Measurements from ENCODE around the gene PSMD3. TPM values are rescaled to one million over a fixed set of nuclear protein-coding genes. Genes with fewer than 3 reads are reported as not detected.
A peak's percentile ranks its signal among the peaks of the same experiment; 100 is the strongest.

PSMD3 gene
- total and polyA plus RNA-seq, 2 of the 4 experiments (the other 2 are of a cell fraction) = 123 to 155 TPM

- H3K4ac ChIP-seq (ENCODE audit: low read depth, low read length) = peak overlapping the region; percentile 85
- H4K8ac ChIP-seq (ENCODE audit: low read depth in 2 of 2, low read length in 2 of 2) = peak overlapping the region; percentile 90 to 98; a peak in 3 of 4 replicates
- peak overlapping the region; percentile 73 for H2BK120ac ChIP-seq (ENCODE audit: low read depth, low read length)
- H2AFZ ChIP-seq (replicated peaks; ENCODE audit: low read length, poor library complexity) = peak overlapping the region; percentile 99
- H3K27me3 ChIP-seq (ENCODE audit: control insufficient read depth, insufficient read depth, low read length) = no peaks in the 10 kb centered on the region; the same call in 1 of the 2 replicates
- H3K9me3 ChIP-seq (ENCODE audit: control insufficient read depth, insufficient read depth, low read length) = no peaks in the 10 kb centered on the region
- H4K20me1 ChIP-seq (ENCODE audit: insufficient read depth, low read length) = no peaks in the 10 kb centered on the region
- H3K23ac ChIP-seq (ENCODE audit: low read depth, low read length) = peak overlapping the region; percentile 80; the same call in 1 of the 2 replicates
- peak overlapping the region; percentile 79; the same call in 1 of the 2 replicates for H2BK20ac ChIP-seq (ENCODE audit: low read depth, low read length)
- peak overlapping the region; percentile 81; the same call in 1 of the 3 replicates for H2BK15ac ChIP-seq (ENCODE audit: low read depth, low read length)
- peak overlapping the region; percentile 78; the same call in 1 of the 2 replicates for H3K9ac ChIP-seq (ENCODE audit: low read depth, low read length)
- ATAC-seq (ENCODE audit: low read depth) (no peak), DNase-seq (no peak)
- peaks cover 0 to 4% of the 10 kb centered on the region in 2 experiments; a peak in 1 of 4 replicates for H3K79me1 ChIP-seq (ENCODE audit: low read depth in 1 of 2, low read length in 2 of 2)
- ChIA-PET POLR2A (ENCODE audit: unreplicated experiment) (interaction anchor here (0.6 kb wide), 1 partner anchor 1075 kb away, joined by 3 read pairs; the partner anchor contains the start of gene KRTAP1-5), CTCF (no interaction called here)
- peak overlapping the region; percentile 97 for H4K5ac ChIP-seq (ENCODE audit: low read depth, low read length)
- H3K14ac ChIP-seq (replicated peaks; ENCODE audit: low read depth, low read length) = peak overlapping the region; percentile 98
- peak overlapping the region; percentile 26; the same call in 1 of the 2 replicates for H3K27ac ChIP-seq (ENCODE audit: insufficient read depth, low read length)
- TF ChIP-seq RCOR1 (IDR thresholded peaks at IDR 0.05; ENCODE audit: insufficient replicate concordance, low read length) (no peak), MAFK (IDR thresholded peaks at IDR 0.05; ENCODE audit: low read depth, low read length) (peak; percentile 54; the same call in 1 of the 2 replicates)
- in situ Hi-C loops (cut with MboI; ENCODE audit: low sequenced_read_pairs) = no loop called here
- H3K4me3 ChIP-seq (ENCODE audit: insufficient read depth, low read depth, low read length) = peak overlapping the region; percentile 64
- peak overlapping the region; percentile 100 for H3K4me2 ChIP-seq (ENCODE audit: low read depth, low read length)
- H4K91ac ChIP-seq (ENCODE audit: insufficient read depth, low read depth, low read length) = peak overlapping the region; percentile 68; the same call in 1 of the 2 replicates
- 52% methylated on average over 9 of the region's 22 CpGs; no CpG with 5 or more reads in 1 of the 2 experiments for WGBS, 2 experiments (ENCODE audit: extremely low coverage in 2 of 2, insufficient read length in 1 of 2)
- no peak overlapping the region for H3K56ac ChIP-seq (ENCODE audit: extremely low read depth, insufficient read depth, low read length)
- H2BK5ac ChIP-seq (ENCODE audit: low read depth, low read length, poor library complexity, severe bottlenecking) = peak overlapping the region; percentile 69
- intact Hi-C loops (cut with micrococcal nuclease) = loop anchor here (2.0 kb wide), 1 partner anchor 23 kb away; no protein-coding TSS in a partner anchor
- H3K4me1 ChIP-seq (ENCODE audit: control insufficient read depth, insufficient read depth, low read length) = peaks cover 7% of the 10 kb centered on the region
- BruUV-seq (replicated peaks) = no TSS peak
- H3K18ac ChIP-seq (ENCODE audit: low read depth, low read length) = peak overlapping the region; percentile 93
- dilution Hi-C loops (cut with HindIII; ENCODE audit: low sequenced_read_pairs, unreplicated experiment) = no loop called here
- peak overlapping the region; percentile 81 for H2AK5ac ChIP-seq (ENCODE audit: low read depth, low read length)
- no peaks in the 10 kb centered on the region for H3K36me3 ChIP-seq (ENCODE audit: control insufficient read depth, insufficient read depth, low read length)
- H2AK9ac ChIP-seq (replicated peaks; ENCODE audit: low read depth, low read length, poor library complexity) = peak overlapping the region; percentile 89
- peaks cover 12% of the 10 kb centered on the region for H3K9me1 ChIP-seq (ENCODE audit: insufficient read depth, low read length)
Observed at GRCh38 chr17:39951924-39952679, 28.5 kb upstream of the PSMD3 start.
